ENCODE data around the gene SLC6A6.

DNA sequence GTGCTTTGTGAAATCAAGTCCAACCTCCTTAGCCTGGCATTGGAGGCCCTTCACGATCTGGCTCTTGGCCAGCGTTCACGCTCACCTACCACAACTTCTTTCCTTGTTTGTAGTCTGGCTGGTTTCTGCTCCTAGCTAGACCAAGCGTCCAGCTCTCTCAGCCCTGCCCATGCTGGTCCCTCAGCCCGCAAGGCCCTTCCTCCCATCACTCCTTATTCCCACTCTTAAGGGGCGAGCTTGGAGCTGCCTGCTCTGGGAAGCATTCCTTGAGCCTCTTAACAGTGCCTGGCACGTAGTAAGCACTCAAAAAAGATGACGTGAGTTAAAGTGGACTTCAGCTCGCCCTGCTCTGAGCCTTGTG, 8.7 kb downstream of the SLC6A6 start:
- no peak for TF ChIP-seq EZH2 (IDR thresholded peaks at IDR 0.05; ENCODE audit: insufficient read depth, poor library complexity, severe bottlenecking)
- TF ChIP-seq EZH2phosphoT487 (IDR thresholded peaks at IDR 0.05; ENCODE audit: insufficient read depth, low read depth), result no peak
